Large intestine (tissue), 3 donors: ENCODE results near the gene HOXB5. TPM values are rescaled to one million over a fixed set of nuclear protein-coding genes. Genes with fewer than 3 reads are reported as not detected.

Experiments
- DNase-seq, 2 donors: peaks; one replicate each; pipeline versions ENCODE4 v3.0.0 to v3.0.0-alpha.2; 2013
- H3K27ac ChIP-seq: one replicate; pipeline ENCODE4 v1.5.1; 2013; ENCODE audit warnings: low read length
- H3K27me3 ChIP-seq: 2 replicates; pipeline ENCODE4 v1.6.1; 2013; ENCODE audit warnings: low read length; ENCODE audit not compliant: control insufficient read depth, insufficient read depth
- H3K36me3 ChIP-seq: 2 replicates; pipeline ENCODE4 v1.6.1; 2013; ENCODE audit warnings: low read length; ENCODE audit not compliant: control insufficient read depth, insufficient read depth
- H3K4me1 ChIP-seq: one replicate; pipeline ENCODE4 v1.6.1; 2013; ENCODE audit warnings: low read length; ENCODE audit not compliant: control insufficient read depth, insufficient read depth
- H3K4me3 ChIP-seq: one replicate; pipeline ENCODE4 v1.5.1; 2013; ENCODE audit warnings: low read length
- H3K9me3 ChIP-seq: one replicate; pipeline ENCODE4 v1.6.1; 2013; ENCODE audit warnings: mild to moderate bottlenecking, low read depth, low read length, moderate library complexity; ENCODE audit not compliant: control insufficient read depth
- WGBS: methylation state at CpG from one replicate; pipeline ENCODE4 v1.1.5; 2013; ENCODE audit warnings: low lambda C conversion rate; ENCODE audit not compliant: insufficient coverage; 5-methylcytosine and 5-hydroxymethylcytosine counted together
- polyA plus RNA-seq: library from polyadenylated mRNA; unstranded; fragments of 120-200 nt; gene quantifications from one replicate; pipeline ENCODE4 v1.2.1, GENCODE V29; 2013

HOXB5 gene
- polyA plus RNA-seq, 1 donor: 25.7 TPM

- peaks cover 89% of the 10 kb centered on the region for H3K27me3 ChIP-seq
- DNase-seq: no peak
- no peaks in the 10 kb centered on the region for H3K36me3 ChIP-seq
- H3K4me3 ChIP-seq: peak overlapping the region; percentile 70
- H3K4me1 ChIP-seq: peaks cover 17% of the 10 kb centered on the region
- peaks cover 7% of the 10 kb centered on the region for H3K9me3 ChIP-seq
- peak overlapping the region; percentile 88 for H3K27ac ChIP-seq
- WGBS: no CpG with 5 or more reads among the region's 20 CpGs
Measured at GRCh38 chr17:48543854-48544348, 49.7 kb downstream of the HOXB5 start.

DNA sequence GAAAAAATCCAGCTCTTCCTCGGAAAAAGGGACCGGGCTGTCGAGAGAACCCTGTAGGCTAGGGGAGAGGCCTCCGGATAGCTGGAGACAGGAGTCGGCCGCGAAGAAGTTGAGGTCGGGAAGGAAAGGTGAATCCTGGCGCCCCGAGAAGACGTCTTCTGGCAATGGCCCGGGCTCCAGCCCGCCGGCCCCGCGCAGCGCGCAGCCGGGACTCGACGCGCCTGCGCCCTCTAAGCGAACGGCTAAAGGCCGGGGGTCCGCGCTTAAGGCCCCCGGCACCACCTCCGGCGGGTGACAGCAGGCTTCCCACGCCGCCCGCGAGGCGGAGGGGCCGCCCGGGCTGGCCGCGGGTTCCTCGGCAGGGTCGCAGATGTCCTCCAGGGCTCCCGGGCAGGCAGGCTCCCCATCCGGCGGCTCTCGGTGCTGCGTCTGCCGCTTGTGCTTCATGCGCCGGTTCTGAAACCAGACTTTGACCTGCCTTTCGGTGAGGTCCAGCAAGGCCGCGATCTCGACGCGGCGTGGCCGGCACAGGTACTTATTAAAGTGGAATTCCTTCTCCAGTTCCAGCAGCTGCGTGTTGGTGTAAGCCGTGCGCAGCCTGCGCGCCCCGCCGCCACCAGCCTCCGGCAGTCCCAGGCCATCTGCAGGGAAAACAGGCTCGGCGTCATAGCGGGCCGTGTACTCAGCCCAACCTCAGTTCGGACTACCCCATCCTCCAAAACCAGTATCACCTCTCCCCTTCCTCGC lies 50.3 kb downstream of the HOXB5 start:
- Histone ChIP-seq H3K4me1 (peaks cover 17% of the 10 kb centered on the region), H3K36me3 (no peaks in the 10 kb centered on the region), H3K27me3 (peaks cover 85% of the 10 kb centered on the region), H3K9me3 (peaks cover 7% of the 10 kb centered on the region), H3K27ac (peak overlapping the region; percentile 90), H3K4me3 (peak overlapping the region; percentile 70)
- no CpG with 5 or more reads among the region's 72 CpGs for WGBS
- no peak for DNase-seq

GRCh38 chr17:48542698-48543106 lies 50.9 kb downstream of the HOXB5 start:
- peak overlapping the region; percentile 70 for H3K4me3 ChIP-seq
- 60% methylated on average over 1 of the region's 12 CpGs for WGBS
- peaks cover 17% of the 10 kb centered on the region for H3K4me1 ChIP-seq
- peak overlapping the region; percentile 90 for H3K27ac ChIP-seq
- no peak for DNase-seq
- peaks cover 7% of the 10 kb centered on the region for H3K9me3 ChIP-seq
- no peaks in the 10 kb centered on the region for H3K36me3 ChIP-seq
- peaks cover 79% of the 10 kb centered on the region for H3K27me3 ChIP-seq

DNA sequence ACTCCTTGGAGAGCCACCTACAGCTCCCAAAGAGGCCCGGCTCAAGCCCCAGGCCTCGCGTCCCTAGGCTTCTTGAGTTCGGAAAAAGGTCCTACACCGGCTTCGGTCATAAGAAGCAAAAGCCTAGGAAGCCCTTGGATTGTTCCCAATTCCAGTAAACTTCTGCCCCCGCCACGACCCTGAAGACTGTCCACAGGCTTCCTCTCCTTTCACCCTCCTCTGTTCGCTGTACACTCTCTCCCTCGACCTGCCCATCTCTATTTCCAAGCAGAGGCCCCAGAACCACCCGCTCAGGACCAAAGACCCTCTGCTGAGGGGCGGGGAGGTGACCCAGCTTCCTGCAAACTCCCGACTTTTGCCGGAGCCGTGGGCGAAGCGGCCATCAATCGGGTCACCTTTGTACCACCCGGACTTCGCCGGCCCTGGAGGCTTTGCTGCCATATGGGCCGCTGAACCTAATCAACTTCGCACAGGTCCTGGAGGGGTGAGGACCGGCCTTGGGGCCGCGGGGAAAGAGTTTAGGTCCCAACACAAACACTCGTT lies 51.4 kb downstream of the HOXB5 start:
- DNase-seq: no peak
- no peaks in the 10 kb centered on the region for H3K36me3 ChIP-seq
- H3K4me1 ChIP-seq: peaks cover 17% of the 10 kb centered on the region
- peaks cover 78% of the 10 kb centered on the region for H3K27me3 ChIP-seq
- H3K27ac ChIP-seq: peak overlapping the region; percentile 90
- H3K9me3 ChIP-seq: peaks cover 7% of the 10 kb centered on the region
- 57% methylated on average over 5 of the region's 27 CpGs for WGBS
- peak overlapping the region; percentile 70 for H3K4me3 ChIP-seq

GRCh38 chr17:48541577-48542113 lies 51.9 kb downstream of the HOXB5 start:
- Histone ChIP-seq H3K4me1 (peaks cover 13% of the 10 kb centered on the region), H3K27me3 (peaks cover 73% of the 10 kb centered on the region), H3K27ac (peak overlapping the region; percentile 90), H3K4me3 (peak overlapping the region; percentile 70), H3K9me3 (peaks cover 7% of the 10 kb centered on the region), H3K36me3 (no peaks in the 10 kb centered on the region)
- DNase-seq: peak in 1 of 2 donors; percentile 49
- WGBS: no CpG with 5 or more reads among the region's 36 CpGs

Other genes starting within 250 kb of the HOXB5 start
- 3.0 TPM for gene SKAP1, start 163.6 kb downstream of the HOXB5 start, polyA plus RNA-seq
- gene HOXB1, start 62.8 kb downstream of the HOXB5 start, polyA plus RNA-seq: 0.07 TPM
- 18.6 TPM for gene HOXB2, start 48.7 kb downstream of the HOXB5 start, polyA plus RNA-seq
- gene HOXB4, start 15.4 kb downstream of the HOXB5 start, polyA plus RNA-seq: 5.9 TPM
- gene HOXB3, start 3.5 kb downstream of the HOXB5 start, polyA plus RNA-seq: 30.8 TPM
- 9.8 TPM for gene HOXB6, start 11.2 kb upstream of the HOXB5 start, polyA plus RNA-seq
- 3.5 TPM for gene HOXB7, start 17.2 kb upstream of the HOXB5 start, polyA plus RNA-seq
- gene HOXB8, start 21.5 kb upstream of the HOXB5 start, polyA plus RNA-seq: 1.8 TPM
- 0.03 TPM for gene HOXB9, start 32.6 kb upstream of the HOXB5 start, polyA plus RNA-seq
- not detected for gene PRAC1, start 128.7 kb upstream of the HOXB5 start, polyA plus RNA-seq
- gene PRAC2, start 129.4 kb upstream of the HOXB5 start, polyA plus RNA-seq: not detected
- gene HOXB13, start 135.0 kb upstream of the HOXB5 start, polyA plus RNA-seq: not detected
- 3.1 TPM for gene TTLL6, start 223.4 kb upstream of the HOXB5 start, polyA plus RNA-seq
- gene CALCOCO2, start 237.3 kb upstream of the HOXB5 start, polyA plus RNA-seq: 159 TPM